H54 (cell line): ENCODE results near the gene CAPN5.

Source experiments
- DNase-seq: peaks from one replicate; pipeline ENCODE4 v3.0.0; 2011; ENCODE audit warnings: low spot score, mixed read lengths; ENCODE audit not compliant: insufficient read length
- FAIRE-seq: peaks from 3 replicates; lab custom pipeline; 2011; peaks lifted over from hg19 to GRCh38; lab: Jason Lieb, UNC
- POLR2A ChIP-seq: IDR thresholded peaks from 2 replicates; pipeline ENCODE4 v1.6.1; 2011; ENCODE audit warnings: low read depth, mild to moderate bottlenecking, low read length

CAPN5 gene

GRCh38 chr11:77064648-77065217 lies 2.0 kb upstream of the CAPN5 start:
- DNase-seq (no peak), FAIRE-seq (no peak)
- TF ChIP-seq POLR2A = no peak

- FAIRE-seq (no peak), DNase-seq (no peak)
- no peak for TF ChIP-seq POLR2A
Measured at GRCh38 chr11:77065878-77066228, 918 bp upstream of the CAPN5 start.

GRCh38 chr11:77067861-77068443 lies 1.2 kb downstream of the CAPN5 start:
- FAIRE-seq = no peak
- no peak for TF ChIP-seq POLR2A
- DNase-seq = no peak

GRCh38 chr11:77068457-77069335 lies 1.9 kb downstream of the CAPN5 start:
- DNase-seq = no peak
- FAIRE-seq = no peak
- no peak for TF ChIP-seq POLR2A

- FAIRE-seq (no peak), DNase-seq (no peak)
- TF ChIP-seq POLR2A = no peak
Measured at GRCh38 chr11:77069336-77069968, 2.7 kb downstream of the CAPN5 start.

GRCh38 chr11:77069969-77070582 lies 3.3 kb downstream of the CAPN5 start:
- DNase-seq (no peak), FAIRE-seq (no peak)
- no peak for TF ChIP-seq POLR2A

GRCh38 chr11:77071077-77071476 lies 4.3 kb downstream of the CAPN5 start:
- FAIRE-seq (no peak), DNase-seq (no peak)
- no peak for TF ChIP-seq POLR2A

GRCh38 chr11:77071671-77072605 lies 5.2 kb downstream of the CAPN5 start:
- peak; percentile 51 for DNase-seq
- no peak for FAIRE-seq

GRCh38 chr11:77072851-77073327 lies 6.1 kb downstream of the CAPN5 start:
- FAIRE-seq = no peak
- TF ChIP-seq POLR2A = no peak
- DNase-seq = no peak

More at GRCh38 chr11:77071671-77072605, 5.2 kb downstream of the CAPN5 start:
- no peak for TF ChIP-seq POLR2A

- DNase-seq (peak; percentile 97), FAIRE-seq (no peak)
- peak; percentile 55 for TF ChIP-seq POLR2A
Measured at GRCh38 chr11:77073328-77074001, 6.7 kb downstream of the CAPN5 start.

GRCh38 chr11:77074205-77074604 lies 7.4 kb downstream of the CAPN5 start:
- FAIRE-seq (no peak), DNase-seq (no peak)
- TF ChIP-seq POLR2A = no peak

- no peak for TF ChIP-seq POLR2A
- DNase-seq = no peak
- no peak for FAIRE-seq
Measured at GRCh38 chr11:77074626-77075221, 8.0 kb downstream of the CAPN5 start.
